Gastroesophageal sphincter (tissue), 3 donors: Measurements from ENCODE around the gene ATP6V0B.

Source experiments
- POLR2AphosphoS5 ChIP-seq: sonication (generic); formaldehyde crosslinking; IDR thresholded peaks from one replicate; pipeline ENCODE4 v1.6.1; 2017; ENCODE audit warnings: antibody characterized with exemption
- TF ChIP-seq, protein P1 (sequence below), 4 experiments: fragments of 200-600 bp in 2 of 4; fragments of 450-650 bp in 2 of 4; sonication (generic) in 1 of 4; IDR thresholded peaks; one replicate each; pipeline ENCODE4 v1.5.1; 2017 to 2019; ENCODE audit warnings: antibody characterized with exemption in 4 of 4, mild to moderate bottlenecking in 2 of 4, moderate library complexity in 2 of 4

- no peak for TF ChIP-seq POLR2AphosphoS5
- TF ChIP-seq, protein P1, sequence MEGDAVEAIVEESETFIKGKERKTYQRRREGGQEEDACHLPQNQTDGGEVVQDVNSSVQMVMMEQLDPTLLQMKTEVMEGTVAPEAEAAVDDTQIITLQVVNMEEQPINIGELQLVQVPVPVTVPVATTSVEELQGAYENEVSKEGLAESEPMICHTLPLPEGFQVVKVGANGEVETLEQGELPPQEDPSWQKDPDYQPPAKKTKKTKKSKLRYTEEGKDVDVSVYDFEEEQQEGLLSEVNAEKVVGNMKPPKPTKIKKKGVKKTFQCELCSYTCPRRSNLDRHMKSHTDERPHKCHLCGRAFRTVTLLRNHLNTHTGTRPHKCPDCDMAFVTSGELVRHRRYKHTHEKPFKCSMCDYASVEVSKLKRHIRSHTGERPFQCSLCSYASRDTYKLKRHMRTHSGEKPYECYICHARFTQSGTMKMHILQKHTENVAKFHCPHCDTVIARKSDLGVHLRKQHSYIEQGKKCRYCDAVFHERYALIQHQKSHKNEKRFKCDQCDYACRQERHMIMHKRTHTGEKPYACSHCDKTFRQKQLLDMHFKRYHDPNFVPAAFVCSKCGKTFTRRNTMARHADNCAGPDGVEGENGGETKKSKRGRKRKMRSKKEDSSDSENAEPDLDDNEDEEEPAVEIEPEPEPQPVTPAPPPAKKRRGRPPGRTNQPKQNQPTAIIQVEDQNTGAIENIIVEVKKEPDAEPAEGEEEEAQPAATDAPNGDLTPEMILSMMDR (IDR thresholded peaks at IDR 0.05), result no peak
These were observed 51.1 kb downstream of the ATP6V0B start for GRCh38 chr1:44025816-44026215.
